Peyer's patch (tissue), 4 donors: ENCODE measurements around the gene TVP23C.
"Not testable (repeated sequence)": the region's sequence is repeated elsewhere in the genome, so short reads cannot be mapped to it uniquely, and the experiment has no call there.

Experiments
- CTCF ChIP-seq, 6 experiments: fragments of 450-650 bp in 4 of 6; fragments of 200-600 bp in 2 of 6; sonication (generic) in 1 of 6; IDR thresholded peaks; one replicate each; pipeline ENCODE4 v1.5.1; 2017 to 2019; ENCODE audit warnings: antibody characterized with exemption in 6 of 6, mild to moderate bottlenecking in 3 of 6, moderate library complexity in 1 of 6
- POLR2A ChIP-seq, 2 donors: fragments of 450-650 bp; IDR thresholded peaks; one replicate each; pipeline ENCODE4 v1.5.1; 2017; ENCODE audit warnings: antibody characterized with exemption in 2 of 2, mild to moderate bottlenecking in 2 of 2, moderate library complexity in 2 of 2

GRCh38 chr17:15589544-15590536, 26.6 kb upstream of the TVP23C start:
- not testable (repeated sequence) for TF ChIP-seq CTCF, POLR2A (IDR thresholded peaks at IDR 0.05)
